CD4-positive, alpha-beta memory T cell (primary cell): Measurements from ENCODE around the gene TRRAP. TPM values are rescaled to one million over a fixed set of nuclear protein-coding genes. Genes with fewer than 3 reads are reported as not detected.

Experiments used
- CTCF ChIA-PET: fragments of 350-600 bp; sonication (Branson Sonifier 250); formaldehyde crosslinking; loops from one replicate; lab custom pipeline; 2021; ENCODE audit warnings: inconsistent platforms; ENCODE audit not compliant: partially characterized antibody; lab: Charles Lee
- POLR2A ChIA-PET: fragments of 350-600 bp; sonication (Branson Sonifier 250); formaldehyde crosslinking; loops from one replicate; lab custom pipeline; 2021; ENCODE audit not compliant: partially characterized antibody; lab: Charles Lee
- DNase-seq, 5 donors: peaks; one replicate each; pipeline versions ENCODE4 v3.0.0 to v3.0.0-alpha.2; 2020 to 2022; ENCODE audit warnings: mixed read lengths in 1 of 5
- H3K27ac ChIP-seq: one replicate; pipeline ENCODE4 v1.7.0; 2013; ENCODE audit warnings: low read depth, low read length
- H3K27me3 ChIP-seq: 2 replicates; pipeline ENCODE4 v1.7.0; 2013; ENCODE audit warnings: mild to moderate bottlenecking, low read length, moderate library complexity; ENCODE audit not compliant: insufficient read depth
- H3K36me3 ChIP-seq: 2 replicates; pipeline ENCODE4 v1.7.0; 2013; ENCODE audit warnings: mild to moderate bottlenecking, low read length, moderate library complexity; ENCODE audit not compliant: insufficient read depth
- H3K4me1 ChIP-seq: 2 replicates; pipeline ENCODE4 v1.7.0; 2013; ENCODE audit warnings: mild to moderate bottlenecking, low read length, moderate library complexity; ENCODE audit not compliant: insufficient read depth
- H3K4me3 ChIP-seq, 2 donors: one replicate each; pipeline ENCODE4 v1.7.0; 2013; ENCODE audit warnings: low read length in 2 of 2, mild to moderate bottlenecking in 1 of 2
- H3K9me3 ChIP-seq, 2 donors: one replicate each; pipeline ENCODE4 v1.7.0; 2013; ENCODE audit warnings: low read length in 2 of 2, control low read depth in 1 of 2; ENCODE audit not compliant: control insufficient read depth in 1 of 2
- H3K27ac Mint-ChIP-seq, 7 donors: one replicate each; pipeline ENCODE4 v1.8.0; 2020 to 2021; ENCODE audit warnings: mixed read lengths in 7 of 7, mild to moderate bottlenecking in 6 of 7, inconsistent platforms in 3 of 7, moderate library complexity in 3 of 7
- H3K27me3 Mint-ChIP-seq, 2 donors: one replicate each; pipeline ENCODE4 v1.8.0; 2020 to 2021; ENCODE audit warnings: mixed read lengths in 2 of 2
- H3K36me3 Mint-ChIP-seq, 2 donors: one replicate each; pipeline ENCODE4 v1.8.0; 2020 to 2021; ENCODE audit warnings: mixed read lengths in 2 of 2, inconsistent platforms in 1 of 2, mild to moderate bottlenecking in 1 of 2
- H3K4me1 Mint-ChIP-seq, 4 donors: one replicate each; pipeline ENCODE4 v1.8.0; 2020 to 2021; ENCODE audit warnings: mixed read lengths in 4 of 4, mild to moderate bottlenecking in 1 of 4
- H3K4me3 Mint-ChIP-seq, 8 donors: one replicate each; pipeline ENCODE4 v1.8.0; 2020 to 2021; ENCODE audit warnings: mixed read lengths in 8 of 8, mild to moderate bottlenecking in 7 of 8, moderate library complexity in 6 of 8, inconsistent platforms in 3 of 8
- H3K9me3 Mint-ChIP-seq, 8 donors: one replicate each; pipeline ENCODE4 v1.8.0; 2020 to 2021; ENCODE audit warnings: mixed read lengths in 8 of 8, mild to moderate bottlenecking in 5 of 8, inconsistent platforms in 3 of 8, moderate library complexity in 1 of 8
- intact Hi-C: fragments of 100-400 bp; cut with micrococcal nuclease; formaldehyde crosslinking; loops from one replicate; pipeline ENCODE4 v1.15.1; 2023
- polyA plus RNA-seq, 2 donors: library from polyadenylated mRNA; unstranded; fragments of 300-500 nt; fragmentation: Illumina TruSeq; gene quantifications; one replicate each; pipeline ENCODE4 v1.2.3, GENCODE V29; 2021
- total RNA-seq, 2 experiments: library from RNA; stranded (reverse); gene quantifications; one replicate each; pipeline ENCODE4 v1.2.3, GENCODE V29; 2021

The TRRAP gene
- total and polyA plus RNA-seq, 4 experiments from 2014 or later, result 0.42 to 89.9 (median 46.0) TPM

- peak; percentile 74 to 87 (median 81) for DNase-seq
- H3K36me3 ChIP-seq, result peaks cover 18% of the 10 kb centered on the region
- H3K27me3 ChIP-seq, result no peaks in the 10 kb centered on the region
- peak overlapping the region; percentile 99 to 100 for H3K4me3 ChIP-seq
- H3K36me3 Mint-ChIP-seq, result peaks cover 17 to 36% of the 10 kb centered on the region in 2 donors
- H3K4me1 ChIP-seq, result peaks cover 39% of the 10 kb centered on the region
- peak overlapping the region; percentile 91 to 99 (median 97) for H3K4me3 Mint-ChIP-seq
- peaks cover 0 to 3% of the 10 kb centered on the region in 2 donors for H3K27me3 Mint-ChIP-seq
- no peaks in the 10 kb centered on the region for H3K9me3 ChIP-seq
- POLR2A ChIA-PET, result interaction anchor here (0.7 to 1.9 kb wide), 10 partner anchors 9 to 629 kb away, joined by 3 to 8 read pairs (median 3); partner anchors contain the start of genes ARPC1A, BUD31 and TMEM130
- intact Hi-C loops, result loop anchor here (1.0 kb wide), 2 partner anchors 52 to 265 kb away; partner anchors contain the start of gene SMURF1
- CTCF ChIA-PET, result interaction anchor here (0.7 to 2.3 kb wide), 11 partner anchors 8 to 629 kb away, joined by 3 to 9 read pairs (median 5); partner anchors contain the start of gene TMEM130
- H3K27ac ChIP-seq, result peak overlapping the region; percentile 92
- H3K4me1 Mint-ChIP-seq, result peaks cover 13 to 47% (median 27%) of the 10 kb centered on the region in 4 donors
- H3K27ac Mint-ChIP-seq, result peak overlapping the region; percentile 94 to 98 (median 97)
- H3K9me3 Mint-ChIP-seq, result peaks cover 0 to 5% (median 0%) of the 10 kb centered on the region in 8 donors
These were observed 1.1 kb downstream of the TRRAP start for GRCh38 chr7:98879198-98879978.

- Mint-ChIP-seq H3K27me3 (peaks cover 0 to 3% of the 10 kb centered on the region in 2 donors), H3K36me3 (peaks cover 17 to 36% of the 10 kb centered on the region in 2 donors), H3K27ac (peak overlapping the region; percentile 94 to 98 (median 97)), H3K4me3 (peak overlapping the region; percentile 91 to 99 (median 97)), H3K4me1 (peaks cover 13 to 47% (median 28%) of the 10 kb centered on the region in 4 donors), H3K9me3 (peaks cover 0 to 5% (median 0%) of the 10 kb centered on the region in 8 donors)
- ChIA-PET CTCF (interaction anchor here (0.7 to 2.3 kb wide), 9 partner anchors 8 to 629 kb away, joined by 3 to 9 read pairs (median 5); partner anchors contain the start of gene TMEM130), POLR2A (interaction anchor here (0.7 to 1.9 kb wide), 7 partner anchors 10 to 629 kb away, joined by 3 to 8 read pairs (median 3); partner anchors contain the start of genes ARPC1A and TMEM130)
- H3K36me3 ChIP-seq, result peaks cover 24% of the 10 kb centered on the region
- no peaks in the 10 kb centered on the region for H3K9me3 ChIP-seq
- peaks cover 39% of the 10 kb centered on the region for H3K4me1 ChIP-seq
- peak overlapping the region; percentile 92 for H3K27ac ChIP-seq
- no peaks in the 10 kb centered on the region for H3K27me3 ChIP-seq
- H3K4me3 ChIP-seq, result peak overlapping the region; percentile 99 to 100
- DNase-seq, result no peak
- intact Hi-C loops, result loop anchor here (1.0 kb wide), 2 partner anchors 51 to 264 kb away; partner anchors contain the start of gene SMURF1
These were observed 1.6 kb downstream of the TRRAP start for GRCh38 chr7:98879979-98880315.

- Mint-ChIP-seq H3K27me3 (peaks cover 0 to 1% of the 10 kb centered on the region in 2 donors), H3K27ac (peak overlapping the region; percentile 94 to 98 (median 97)), H3K4me1 (peaks cover 13 to 47% (median 28%) of the 10 kb centered on the region in 4 donors), H3K36me3 (peaks cover 17 to 36% of the 10 kb centered on the region in 2 donors), H3K4me3 (peak overlapping the region; percentile 64 to 99 (median 97)), H3K9me3 (peaks cover 0 to 5% (median 0%) of the 10 kb centered on the region in 8 donors)
- Histone ChIP-seq H3K9me3 (no peaks in the 10 kb centered on the region), H3K4me1 (peaks cover 39% of the 10 kb centered on the region), H3K36me3 (peaks cover 25% of the 10 kb centered on the region), H3K27ac (peak overlapping the region; percentile 92), H3K27me3 (no peaks in the 10 kb centered on the region), H3K4me3 (no peak overlapping the region)
- POLR2A ChIA-PET, result interaction anchor here (0.7 kb wide), 1 partner anchor 50 kb away, joined by 4 read pairs; no protein-coding TSS in a partner anchor
- CTCF ChIA-PET, result interaction anchor here (1.2 to 2.3 kb wide), 6 partner anchors 10 to 630 kb away, joined by 3 to 9 read pairs (median 6); partner anchors contain the start of gene TMEM130
- no peak for DNase-seq
- intact Hi-C loops, result no loop called here
These were observed 2.2 kb downstream of the TRRAP start for GRCh38 chr7:98880485-98880884.

GRCh38 chr7:98881561-98882315 lies 3.4 kb downstream of the TRRAP start:
- Mint-ChIP-seq H3K27ac (peak overlapping the region; percentile 84 to 94 (median 90)), H3K9me3 (peaks cover 0 to 5% (median 0%) of the 10 kb centered on the region in 8 donors), H3K4me3 (peak overlapping the region; percentile 45 to 77 (median 62)), H3K36me3 (peaks cover 17 to 44% of the 10 kb centered on the region in 2 donors), H3K27me3 (no peaks in the 10 kb centered on the region), H3K4me1 (peaks cover 13 to 47% (median 28%) of the 10 kb centered on the region in 4 donors)
- H3K27me3 ChIP-seq, result no peaks in the 10 kb centered on the region
- POLR2A ChIA-PET, result no interaction called here
- H3K9me3 ChIP-seq, result no peaks in the 10 kb centered on the region
- peaks cover 39% of the 10 kb centered on the region for H3K4me1 ChIP-seq
- peaks cover 29% of the 10 kb centered on the region for H3K36me3 ChIP-seq
- intact Hi-C loops, result no loop called here
- no peak overlapping the region for H3K27ac ChIP-seq
- DNase-seq, result no peak
- no peak overlapping the region for H3K4me3 ChIP-seq
- CTCF ChIA-PET, result interaction anchor here (0.7 to 1.0 kb wide), 2 partner anchors 9 to 10 kb away, joined by 3 read pairs; no protein-coding TSS in a partner anchor

DNA sequence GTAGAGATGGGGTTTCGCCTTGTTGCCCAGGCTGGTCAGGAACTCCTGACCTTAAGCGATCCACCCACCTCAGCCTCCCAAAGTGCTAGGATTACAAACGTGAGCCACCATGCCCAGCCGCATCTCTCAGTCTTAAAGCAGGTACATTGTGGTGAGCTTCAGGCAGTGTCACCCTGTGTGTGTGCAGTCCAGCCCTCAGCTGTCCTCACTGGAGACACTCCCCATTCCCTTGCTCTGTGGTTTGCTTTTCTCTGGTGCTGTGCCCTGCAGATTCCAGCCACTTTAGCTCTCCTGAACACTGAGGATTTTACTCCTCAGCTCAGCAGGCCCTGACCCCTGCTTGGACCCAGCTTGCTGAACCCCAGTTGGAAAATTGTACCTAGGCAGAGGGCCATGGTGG lies 6.1 kb downstream of the TRRAP start:
- Mint-ChIP-seq H3K4me3 (no peak overlapping the region), H3K36me3 (peaks cover 22 to 58% of the 10 kb centered on the region in 2 donors), H3K27ac (no peak overlapping the region), H3K9me3 (peaks cover 0 to 2% (median 0%) of the 10 kb centered on the region in 8 donors), H3K27me3 (no peaks in the 10 kb centered on the region), H3K4me1 (peaks cover 18 to 51% (median 34%) of the 10 kb centered on the region in 4 donors)
- POLR2A ChIA-PET, result no interaction called here
- DNase-seq, result no peak
- Histone ChIP-seq H3K4me1 (peaks cover 40% of the 10 kb centered on the region), H3K36me3 (peaks cover 45% of the 10 kb centered on the region), H3K27me3 (no peaks in the 10 kb centered on the region), H3K4me3 (no peak overlapping the region), H3K27ac (no peak overlapping the region), H3K9me3 (no peaks in the 10 kb centered on the region)
- intact Hi-C loops, result no loop called here
- CTCF ChIA-PET, result no interaction called here

GRCh38 chr7:98887038-98887437 lies 8.7 kb downstream of the TRRAP start:
- Histone ChIP-seq H3K4me3 (no peak overlapping the region), H3K27me3 (no peaks in the 10 kb centered on the region), H3K36me3 (peaks cover 48% of the 10 kb centered on the region), H3K9me3 (no peaks in the 10 kb centered on the region), H3K4me1 (peaks cover 19% of the 10 kb centered on the region), H3K27ac (no peak overlapping the region)
- POLR2A ChIA-PET, result no interaction called here
- CTCF ChIA-PET, result interaction anchor here (0.7 kb wide), 1 partner anchor 19 kb away, joined by 3 read pairs; no protein-coding TSS in a partner anchor
- Mint-ChIP-seq H3K27ac (no peak overlapping the region), H3K9me3 (no peaks in the 10 kb centered on the region), H3K4me3 (no peak overlapping the region), H3K36me3 (peaks cover 23 to 61% of the 10 kb centered on the region in 2 donors), H3K27me3 (no peaks in the 10 kb centered on the region), H3K4me1 (peaks cover 11 to 31% (median 20%) of the 10 kb centered on the region in 4 donors)
- no peak for DNase-seq
- intact Hi-C loops, result no loop called here
